Lower lobe of right lung (tissue), 2 donors: ENCODE data around the gene AEN. TPM values are rescaled to one million over a fixed set of nuclear protein-coding genes. Genes with fewer than 3 reads are reported as not detected.

Experiments
- ATAC-seq, 2 donors: fragments of 200-7000 bp; cut with Tn5 transposase; one replicate each; pipeline ENCODE4 v1.9.1; 2020 to 2022; ENCODE audit warnings: mild to moderate bottlenecking in 2 of 2, moderate library complexity in 2 of 2
- DNase-seq: peaks from one replicate; pipeline ENCODE4 v3.0.0-alpha.2; 2020
- H3K27ac ChIP-seq: fragments of 200-600 bp; one replicate; pipeline ENCODE4 v1.8.0; 2022
- H3K27me3 ChIP-seq: fragments of 200-600 bp; one replicate; pipeline ENCODE4 v1.8.0; 2022; ENCODE audit warnings: low read depth
- H3K36me3 ChIP-seq: fragments of 200-600 bp; one replicate; pipeline ENCODE4 v1.8.0; 2022; ENCODE audit warnings: mild to moderate bottlenecking
- H3K4me1 ChIP-seq: fragments of 200-600 bp; one replicate; pipeline ENCODE4 v1.8.0; 2022
- H3K4me3 ChIP-seq: fragments of 200-600 bp; one replicate; pipeline ENCODE4 v1.8.0; 2022; ENCODE audit warnings: mild to moderate bottlenecking
- H3K9me3 ChIP-seq: fragments of 200-600 bp; one replicate; pipeline ENCODE4 v1.8.0; 2022
- intact Hi-C: fragments of 100-400 bp; cut with DNase I; formaldehyde crosslinking; loops from one replicate; pipeline ENCODE4 v1.11.0; 2022
- total RNA-seq: library from RNA; stranded (reverse); fragmentation: NEBNext Ultra II Directional; extraction: Animal tissue kit (Norgen Biotek cat#: 25700); gene quantifications from one replicate; pipeline ENCODE4 v1.2.1, GENCODE V29; 2021
- TF ChIP-seq, protein P1 (sequence below): fragments of 200-600 bp; IDR thresholded peaks from one replicate; pipeline ENCODE4 v1.8.0; 2022; ENCODE audit warnings: antibody characterized with exemption, mild to moderate bottlenecking
- donor health status: DM: no; HTN: yes; CAD: no; lungs with severe emphysema.

AEN gene
- total RNA-seq, 1 donor from 2014 or later: 23.8 TPM

DNA sequence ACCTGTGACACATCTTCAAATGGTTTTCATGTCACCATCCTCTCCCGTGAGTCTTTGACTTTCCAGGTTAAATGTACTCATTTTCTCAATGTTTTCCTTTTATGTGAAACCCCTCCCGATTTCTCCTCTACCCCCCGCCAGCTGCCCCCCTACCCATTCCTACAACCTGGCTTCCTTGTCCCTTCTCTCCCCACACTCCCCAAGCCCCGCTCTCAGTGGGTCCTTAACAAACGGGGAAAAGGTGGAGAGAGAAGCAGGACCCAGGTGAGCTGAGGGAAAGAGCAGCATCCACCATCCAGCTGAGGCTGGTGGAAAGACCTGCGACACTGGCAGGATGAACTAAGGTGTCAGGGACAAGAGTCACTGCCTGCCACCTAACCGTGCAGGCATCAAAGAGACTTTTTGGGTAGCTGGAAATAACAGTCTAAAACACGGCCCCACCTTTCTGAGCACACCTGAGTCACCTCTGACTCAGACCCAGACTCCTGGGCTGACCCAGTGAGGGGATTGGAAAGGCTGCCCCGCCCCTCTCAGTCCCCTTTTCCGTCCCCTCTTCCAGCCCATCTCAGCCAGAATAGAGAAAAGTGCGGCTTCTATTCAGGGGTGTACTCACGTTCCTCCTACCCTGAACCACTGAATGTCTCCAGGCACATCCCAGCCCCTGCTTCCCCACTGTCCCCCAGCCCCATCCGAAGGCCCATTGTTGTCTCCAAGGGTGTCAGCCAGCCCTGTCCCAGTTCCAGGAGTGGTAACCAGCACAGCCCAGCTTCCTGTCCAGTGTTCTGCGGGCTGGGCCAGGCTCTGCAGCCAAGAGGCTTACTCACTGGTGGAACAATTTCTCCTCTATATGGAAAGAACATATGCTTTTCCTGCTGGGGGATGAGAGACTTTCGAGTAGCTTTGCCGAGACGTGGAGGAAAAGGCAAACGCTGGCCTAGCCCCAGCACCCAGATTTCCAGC is 38.1 kb downstream of the AEN start:
- TF ChIP-seq, protein P1, sequence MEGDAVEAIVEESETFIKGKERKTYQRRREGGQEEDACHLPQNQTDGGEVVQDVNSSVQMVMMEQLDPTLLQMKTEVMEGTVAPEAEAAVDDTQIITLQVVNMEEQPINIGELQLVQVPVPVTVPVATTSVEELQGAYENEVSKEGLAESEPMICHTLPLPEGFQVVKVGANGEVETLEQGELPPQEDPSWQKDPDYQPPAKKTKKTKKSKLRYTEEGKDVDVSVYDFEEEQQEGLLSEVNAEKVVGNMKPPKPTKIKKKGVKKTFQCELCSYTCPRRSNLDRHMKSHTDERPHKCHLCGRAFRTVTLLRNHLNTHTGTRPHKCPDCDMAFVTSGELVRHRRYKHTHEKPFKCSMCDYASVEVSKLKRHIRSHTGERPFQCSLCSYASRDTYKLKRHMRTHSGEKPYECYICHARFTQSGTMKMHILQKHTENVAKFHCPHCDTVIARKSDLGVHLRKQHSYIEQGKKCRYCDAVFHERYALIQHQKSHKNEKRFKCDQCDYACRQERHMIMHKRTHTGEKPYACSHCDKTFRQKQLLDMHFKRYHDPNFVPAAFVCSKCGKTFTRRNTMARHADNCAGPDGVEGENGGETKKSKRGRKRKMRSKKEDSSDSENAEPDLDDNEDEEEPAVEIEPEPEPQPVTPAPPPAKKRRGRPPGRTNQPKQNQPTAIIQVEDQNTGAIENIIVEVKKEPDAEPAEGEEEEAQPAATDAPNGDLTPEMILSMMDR: no peak
- H3K4me3 ChIP-seq: no peak overlapping the region
- no peaks in the 10 kb centered on the region for H3K4me1 ChIP-seq
- no peaks in the 10 kb centered on the region for H3K9me3 ChIP-seq
- intact Hi-C loops: no loop called here
- H3K27me3 ChIP-seq: no peaks in the 10 kb centered on the region
- DNase-seq (no peak), ATAC-seq (peak in 1 of 2 donors; percentile 14)
- no peak overlapping the region for H3K27ac ChIP-seq
- H3K36me3 ChIP-seq: no peaks in the 10 kb centered on the region

DNA sequence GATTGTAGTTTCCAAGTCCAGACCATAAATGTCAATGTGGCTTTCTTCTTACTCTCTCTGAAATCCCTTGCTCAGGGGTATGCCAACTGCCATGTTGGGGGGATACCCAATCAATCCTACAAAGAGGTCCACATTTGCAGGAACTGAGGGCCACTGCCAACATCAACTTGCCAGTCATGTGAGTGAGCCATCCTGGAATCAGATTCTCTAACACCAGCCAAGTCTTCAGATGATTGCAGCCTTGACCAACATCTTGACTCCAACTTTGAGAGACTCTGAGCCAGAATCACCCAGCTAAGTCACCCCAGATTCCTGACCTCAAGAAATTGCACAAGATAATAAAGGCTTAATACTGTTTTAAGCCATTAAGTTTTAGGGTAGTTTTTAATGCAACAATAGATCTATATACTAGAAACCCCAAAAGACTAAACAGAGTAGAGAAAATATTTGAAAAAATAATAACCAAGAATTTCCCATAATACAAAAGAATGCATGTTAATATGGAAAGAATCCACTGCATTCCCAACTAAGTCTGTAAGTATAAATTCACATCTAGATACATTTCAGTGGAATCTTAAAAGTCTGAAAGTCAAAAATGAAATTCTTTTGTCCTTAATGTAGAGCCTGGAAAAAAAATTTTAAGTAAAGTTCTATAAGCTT is 40.0 kb downstream of the AEN start:
- H3K4me3 ChIP-seq: no peak overlapping the region
- no peak overlapping the region for H3K27ac ChIP-seq
- H3K36me3 ChIP-seq: no peaks in the 10 kb centered on the region
- no peaks in the 10 kb centered on the region for H3K4me1 ChIP-seq
- DNase-seq: no peak
- no peak for ATAC-seq
- TF ChIP-seq, protein P1: no peak
- H3K9me3 ChIP-seq: no peaks in the 10 kb centered on the region
- intact Hi-C loops: no loop called here
- H3K27me3 ChIP-seq: no peaks in the 10 kb centered on the region

DNA sequence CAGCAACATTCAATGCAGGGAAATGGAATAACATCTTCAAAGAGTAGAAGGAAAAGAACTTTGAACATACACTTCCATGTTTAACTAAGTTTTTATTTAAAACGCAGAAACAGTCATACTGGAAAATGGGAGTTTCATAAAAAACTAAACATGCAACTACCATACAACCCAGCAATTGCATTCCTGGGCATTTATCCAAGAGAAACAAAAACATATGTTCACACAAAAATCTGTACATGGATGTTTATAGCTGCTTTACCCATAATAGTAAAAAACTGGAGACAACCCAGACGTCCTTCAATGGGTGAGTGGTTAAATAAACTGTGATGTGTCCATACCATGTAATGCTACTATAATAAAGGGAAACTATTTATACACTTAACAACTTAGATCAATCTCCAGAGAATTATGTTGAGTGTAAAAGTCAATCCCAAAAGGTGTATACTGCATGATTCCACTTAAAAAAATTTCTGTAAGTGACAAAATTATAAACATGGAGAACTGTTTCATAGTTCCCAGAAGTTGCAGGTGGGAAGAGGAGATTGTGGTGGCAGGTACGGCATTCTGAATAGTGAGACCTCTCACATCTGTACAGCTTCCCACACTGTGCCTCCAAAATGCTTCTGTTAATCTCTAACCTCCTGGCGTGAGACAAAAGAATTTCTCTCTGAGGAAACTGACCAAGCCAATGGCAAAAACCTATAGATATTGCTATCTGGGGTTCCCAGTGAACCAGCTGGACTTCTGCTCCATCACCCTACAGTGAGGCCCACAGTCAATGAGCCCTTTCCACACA is 40.8 kb downstream of the AEN start:
- DNase-seq (no peak), ATAC-seq (no peak)
- no peaks in the 10 kb centered on the region for H3K9me3 ChIP-seq
- no peak overlapping the region for H3K4me3 ChIP-seq
- no peaks in the 10 kb centered on the region for H3K27me3 ChIP-seq
- H3K27ac ChIP-seq: no peak overlapping the region
- intact Hi-C loops: no loop called here
- no peaks in the 10 kb centered on the region for H3K4me1 ChIP-seq
- H3K36me3 ChIP-seq: no peaks in the 10 kb centered on the region
- TF ChIP-seq, protein P1: no peak

DNA sequence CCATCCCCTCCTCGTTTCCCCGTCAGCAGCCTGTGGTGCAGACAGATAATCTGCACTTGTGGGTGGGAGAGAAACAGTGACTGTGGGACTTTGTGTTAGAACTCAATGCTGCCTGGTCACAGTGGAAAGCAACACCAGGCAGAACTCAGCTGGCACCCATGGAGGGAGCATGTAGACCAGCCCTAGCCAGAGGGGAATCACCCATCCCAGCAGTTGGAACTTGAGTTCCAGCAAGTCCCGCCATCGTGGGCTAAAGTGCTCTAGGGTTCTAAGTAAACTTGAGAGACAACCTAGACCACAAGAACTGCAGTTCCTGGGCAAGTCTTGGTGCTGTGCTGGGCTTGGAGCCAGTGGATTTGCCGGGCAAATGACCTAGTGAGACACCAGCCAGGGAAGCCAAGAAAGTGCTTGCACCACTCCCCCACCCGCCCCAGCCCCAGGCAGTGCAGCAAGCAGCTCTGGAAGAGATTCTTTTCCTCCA is 42.0 kb downstream of the AEN start:
- TF ChIP-seq, protein P1: no peak
- H3K4me3 ChIP-seq: no peak overlapping the region
- H3K4me1 ChIP-seq: no peaks in the 10 kb centered on the region
- DNase-seq (no peak), ATAC-seq (no peak)
- intact Hi-C loops: no loop called here
- H3K9me3 ChIP-seq: no peaks in the 10 kb centered on the region
- no peak overlapping the region for H3K27ac ChIP-seq
- H3K27me3 ChIP-seq: no peaks in the 10 kb centered on the region
- no peaks in the 10 kb centered on the region for H3K36me3 ChIP-seq

DNA sequence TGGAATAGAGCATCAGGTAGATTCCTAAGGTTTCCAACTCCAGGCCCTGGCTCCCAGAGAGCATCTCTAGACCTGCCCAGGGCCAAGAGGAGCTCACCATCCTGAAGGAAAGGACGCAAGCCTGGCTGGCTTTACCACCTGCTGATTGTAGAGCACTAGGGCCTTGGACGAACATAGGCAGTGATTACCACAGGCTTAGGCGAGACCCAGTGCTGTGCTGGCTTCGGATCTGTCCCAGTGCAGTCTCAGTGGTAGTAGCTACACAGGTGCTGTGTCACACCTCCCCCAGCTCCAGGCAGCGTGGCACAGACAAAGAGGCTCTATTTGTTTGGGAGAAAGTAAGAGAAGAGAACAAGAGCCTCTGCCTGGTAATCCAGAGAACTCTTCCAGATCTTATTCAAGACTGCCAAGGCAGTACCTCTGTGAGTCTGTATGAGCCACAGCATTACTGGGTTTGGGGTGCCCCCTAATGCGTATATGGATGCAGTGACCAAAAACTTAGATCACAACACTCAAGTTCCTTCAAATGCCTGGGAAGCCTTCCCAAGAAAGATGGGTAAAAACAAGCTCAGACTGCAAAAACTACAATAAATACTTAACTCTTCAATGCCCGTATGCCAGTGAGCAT is 43.1 kb downstream of the AEN start:
- Histone ChIP-seq H3K9me3 (no peaks in the 10 kb centered on the region), H3K27ac (no peak overlapping the region), H3K4me3 (no peak overlapping the region), H3K36me3 (no peaks in the 10 kb centered on the region), H3K4me1 (no peaks in the 10 kb centered on the region), H3K27me3 (no peaks in the 10 kb centered on the region)
- intact Hi-C loops: no loop called here
- TF ChIP-seq, protein P1: peak; percentile 47
- DNase-seq: no peak
- ATAC-seq: peak; percentile 67 to 70
